GM19467 (cell line): ENCODE measurements around the gene NELFB.
A peak's percentile ranks its signal among the peaks of the same experiment; 100 is the strongest.

ENCODE experiments used
- ATAC-seq: cut with Tn5 transposase; IDR thresholded peaks from one replicate; pipeline ENCODE4 v1.9.1; 2021; ENCODE audit warnings: mild to moderate bottlenecking, moderate library complexity; ENCODE audit not compliant: unreplicated experiment

Gene NELFB

DNA sequence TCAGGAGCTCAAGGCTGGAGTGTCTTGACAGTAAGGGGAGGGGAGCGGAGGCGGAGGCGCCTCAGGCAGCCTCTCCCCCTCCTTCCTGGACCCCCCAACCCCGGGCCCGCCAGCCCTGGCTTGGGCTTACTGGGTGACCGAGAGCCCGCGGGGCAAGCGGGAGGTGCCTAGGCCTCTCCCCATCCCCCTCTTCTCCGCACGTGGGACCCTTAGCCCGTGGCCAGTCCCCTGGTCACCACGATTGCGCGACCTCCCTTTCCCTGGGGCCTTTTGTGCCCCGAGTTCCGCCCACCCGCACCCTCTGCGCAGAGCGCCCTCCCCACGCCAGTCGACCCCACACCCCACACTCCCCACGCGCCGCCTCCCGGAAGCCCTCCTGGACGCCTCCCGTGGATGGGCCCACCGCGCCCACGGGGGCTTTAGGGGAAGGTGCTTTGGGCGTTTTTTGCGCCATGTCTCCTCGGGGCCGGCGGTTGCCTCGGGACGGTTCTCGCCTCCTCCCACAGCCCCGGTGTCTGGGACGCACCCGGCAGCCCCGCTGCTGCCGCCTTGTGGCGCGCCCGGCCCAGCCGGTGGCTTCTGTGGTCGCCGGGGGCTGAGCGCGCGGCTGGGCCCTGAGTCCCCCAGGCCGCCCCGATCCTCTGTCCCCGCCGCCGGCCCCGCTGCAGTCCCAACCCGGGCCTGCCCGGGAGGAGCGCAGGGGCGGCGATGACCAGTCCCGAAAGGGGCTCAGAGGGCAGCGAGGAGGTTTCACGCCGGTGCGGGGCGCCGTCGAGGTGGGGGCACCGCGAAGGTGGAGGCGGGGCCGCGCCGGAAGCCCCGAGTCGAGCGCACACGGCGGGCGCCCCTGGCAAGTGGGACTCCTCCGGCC lies 25.6 kb downstream of the NELFB start:
- ATAC-seq, result no peak

DNA sequence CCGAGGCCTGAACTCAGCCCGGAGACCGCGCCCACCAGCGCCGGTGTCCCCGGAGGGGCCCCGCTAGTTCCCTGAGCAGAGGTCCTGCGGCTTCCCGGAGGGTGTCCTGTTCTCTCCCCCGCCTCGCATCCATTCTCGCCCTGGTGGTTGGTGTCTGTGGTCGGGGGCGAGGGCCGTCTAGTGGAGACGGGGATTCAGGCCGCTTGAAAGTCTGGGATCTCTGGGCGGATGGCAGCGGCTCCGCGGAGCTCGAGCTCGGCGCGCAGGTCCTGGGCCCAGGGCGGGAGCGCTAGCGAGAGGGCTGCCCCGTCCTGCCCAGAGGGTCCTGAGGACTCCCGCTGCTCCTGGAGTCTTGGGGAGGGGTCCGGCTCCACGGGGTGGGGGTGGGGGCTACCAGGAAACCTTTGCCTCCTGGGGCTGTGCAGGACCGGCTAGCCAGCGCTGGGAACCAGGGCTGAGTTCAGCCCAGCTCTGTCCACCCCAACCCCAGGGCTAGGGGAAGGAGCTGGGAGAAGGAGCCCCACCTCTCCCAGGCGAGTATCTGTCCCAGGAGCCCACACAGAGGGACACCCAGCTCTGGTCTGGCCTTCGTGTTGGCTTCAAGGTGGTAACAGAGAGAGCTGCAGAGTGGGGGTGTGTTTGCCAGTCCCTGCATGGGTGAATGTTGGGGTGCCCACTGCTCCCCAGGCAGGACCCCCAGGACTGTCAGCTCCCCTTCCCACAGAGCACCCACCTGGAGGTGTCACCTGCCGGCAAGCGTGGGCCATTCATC lies 26.4 kb downstream of the NELFB start:
- no peak for ATAC-seq

- no peak for ATAC-seq
Observed at GRCh38 chr9:137286975-137287383, 31.9 kb downstream of the NELFB start.

- no peak for ATAC-seq
Observed at GRCh38 chr9:137293094-137293481, 38.0 kb downstream of the NELFB start.

DNA sequence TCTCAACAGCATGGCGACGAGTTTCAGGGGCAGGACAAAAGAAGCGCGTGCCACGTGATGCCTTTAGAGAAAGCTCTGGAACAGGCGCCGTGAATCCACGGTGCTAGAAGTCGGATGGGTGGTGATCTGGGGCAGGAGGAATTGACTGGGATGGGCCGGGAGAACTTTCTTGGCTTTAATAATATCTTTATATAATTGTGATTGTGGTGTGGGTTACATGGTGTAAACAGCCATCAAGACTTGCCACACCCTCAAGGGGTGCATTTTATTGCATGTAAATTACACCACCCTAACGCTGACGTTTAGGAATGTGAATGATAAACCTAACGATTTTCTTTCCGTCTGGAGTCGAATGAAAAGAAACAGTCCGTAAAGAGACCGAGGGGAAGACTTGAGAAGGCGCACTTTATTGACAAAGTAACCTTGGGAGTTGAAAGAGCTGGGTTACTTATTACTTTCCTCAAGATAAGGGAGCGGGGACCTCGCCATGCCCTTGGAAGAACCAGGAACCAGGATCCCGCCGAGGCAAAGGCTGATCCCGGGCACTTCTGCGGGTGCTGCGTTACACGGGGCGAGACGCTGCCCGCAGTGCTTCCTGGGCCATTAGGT lies 38.5 kb downstream of the NELFB start:
- ATAC-seq, result no peak

DNA sequence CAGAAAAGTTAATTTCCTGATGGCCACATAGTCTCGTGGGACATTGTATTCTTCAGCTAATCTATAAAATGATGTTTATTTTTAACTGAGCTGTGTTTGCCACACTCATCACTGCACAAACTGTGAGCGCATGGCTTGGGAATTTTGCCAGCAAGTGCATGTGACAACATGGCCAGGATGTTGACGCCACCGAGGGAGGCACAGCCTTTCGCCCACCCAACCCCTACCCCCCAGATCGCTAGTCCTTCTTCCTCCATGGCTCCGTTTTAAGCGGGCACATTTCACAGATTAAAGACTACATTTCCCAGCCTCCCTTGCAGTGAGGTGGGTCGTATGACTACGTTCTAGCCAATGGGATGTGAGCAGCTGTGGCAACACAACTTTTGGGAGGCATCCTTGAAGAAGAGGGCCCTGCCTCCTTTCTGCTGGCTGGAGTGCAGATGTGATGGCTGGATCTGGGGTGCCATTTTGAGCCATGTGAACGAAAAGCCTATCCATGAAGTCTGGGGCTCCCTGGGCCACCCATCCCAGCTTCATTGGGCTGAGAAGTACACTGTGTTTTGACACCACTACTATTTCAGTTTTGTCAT lies 39.1 kb downstream of the NELFB start:
- no peak for ATAC-seq

DNA sequence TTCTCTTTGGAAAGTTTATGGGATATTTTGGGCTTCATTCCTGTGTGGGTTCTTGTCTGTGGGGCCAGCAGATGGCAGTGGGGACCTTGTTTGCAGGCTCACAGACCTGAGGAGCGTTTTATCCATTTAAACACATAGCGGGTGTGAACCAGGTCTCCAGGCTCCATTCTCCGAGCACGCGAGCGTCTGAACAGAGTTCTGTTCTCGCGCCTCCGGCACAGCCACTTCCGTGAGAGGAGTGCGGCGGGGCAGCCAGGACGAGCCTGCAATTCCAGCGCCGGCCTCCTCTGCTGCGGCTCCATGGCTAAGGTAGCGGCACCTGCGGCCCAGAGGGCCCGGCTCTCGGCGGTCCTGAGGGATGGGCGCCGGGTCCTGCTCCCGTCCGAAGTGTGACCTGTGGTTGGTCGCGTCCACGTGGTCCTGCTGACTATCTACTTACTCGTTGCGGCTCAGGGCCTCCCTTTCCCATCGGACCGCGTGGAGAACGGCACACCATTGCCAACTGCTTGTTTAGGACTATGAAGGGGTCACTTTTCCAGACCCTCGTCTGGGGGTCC lies 39.6 kb downstream of the NELFB start:
- ATAC-seq, result no peak

GRCh38 chr9:137295238-137295811 lies 40.2 kb downstream of the NELFB start:
- no peak for ATAC-seq

GRCh38 chr9:137295849-137296669 lies 40.9 kb downstream of the NELFB start:
- no peak for ATAC-seq

DNA sequence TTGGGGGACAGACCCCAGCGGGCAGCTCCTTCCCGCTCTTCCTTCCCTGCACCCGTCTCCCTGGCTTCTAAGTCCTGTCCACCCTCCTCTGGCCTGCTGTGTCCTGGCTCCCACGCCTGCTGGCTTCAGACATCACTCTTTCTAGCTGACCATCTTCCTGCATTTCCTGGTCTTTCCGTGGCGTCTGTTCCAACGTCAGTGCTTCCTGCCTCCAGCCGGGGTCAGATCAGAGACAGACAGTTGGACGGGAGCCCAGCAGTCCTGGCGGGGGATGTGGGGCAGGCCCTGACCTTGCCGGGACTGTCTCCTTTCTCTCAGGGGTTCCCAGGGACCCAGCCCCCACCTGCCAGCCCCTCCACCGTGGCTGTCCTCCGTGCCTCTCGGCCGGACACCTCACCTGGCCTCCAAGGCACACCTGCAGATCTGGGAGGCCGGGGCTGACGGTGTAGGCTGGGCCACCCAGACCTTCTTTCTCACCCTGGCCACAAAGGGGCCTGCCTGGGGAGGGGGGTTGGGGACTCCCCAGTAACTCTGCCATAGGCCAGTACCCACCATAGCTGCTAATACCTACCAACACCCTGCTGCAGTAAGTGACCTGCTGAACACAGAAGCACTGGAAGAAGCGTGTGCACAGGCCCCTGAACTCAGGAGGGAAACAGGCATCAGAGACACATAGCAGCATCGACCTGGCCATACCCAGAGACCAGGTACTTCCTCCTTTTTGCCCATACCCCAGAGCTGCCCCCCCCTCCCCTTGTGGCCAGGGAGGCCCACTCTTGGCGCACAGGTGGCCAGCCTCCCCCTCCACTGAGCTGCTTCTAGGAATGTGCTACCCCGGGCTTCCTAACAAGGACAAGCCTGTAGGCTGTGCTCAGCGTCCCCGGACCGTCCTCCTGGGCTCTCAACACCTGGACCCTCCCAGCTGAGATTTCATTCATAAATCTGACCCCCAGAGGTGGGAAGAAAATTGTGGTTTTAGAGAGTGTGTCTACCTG lies 41.8 kb downstream of the NELFB start:
- ATAC-seq, result no peak

- no peak for ATAC-seq
Observed at GRCh38 chr9:137297966-137298365, 42.8 kb downstream of the NELFB start.

DNA sequence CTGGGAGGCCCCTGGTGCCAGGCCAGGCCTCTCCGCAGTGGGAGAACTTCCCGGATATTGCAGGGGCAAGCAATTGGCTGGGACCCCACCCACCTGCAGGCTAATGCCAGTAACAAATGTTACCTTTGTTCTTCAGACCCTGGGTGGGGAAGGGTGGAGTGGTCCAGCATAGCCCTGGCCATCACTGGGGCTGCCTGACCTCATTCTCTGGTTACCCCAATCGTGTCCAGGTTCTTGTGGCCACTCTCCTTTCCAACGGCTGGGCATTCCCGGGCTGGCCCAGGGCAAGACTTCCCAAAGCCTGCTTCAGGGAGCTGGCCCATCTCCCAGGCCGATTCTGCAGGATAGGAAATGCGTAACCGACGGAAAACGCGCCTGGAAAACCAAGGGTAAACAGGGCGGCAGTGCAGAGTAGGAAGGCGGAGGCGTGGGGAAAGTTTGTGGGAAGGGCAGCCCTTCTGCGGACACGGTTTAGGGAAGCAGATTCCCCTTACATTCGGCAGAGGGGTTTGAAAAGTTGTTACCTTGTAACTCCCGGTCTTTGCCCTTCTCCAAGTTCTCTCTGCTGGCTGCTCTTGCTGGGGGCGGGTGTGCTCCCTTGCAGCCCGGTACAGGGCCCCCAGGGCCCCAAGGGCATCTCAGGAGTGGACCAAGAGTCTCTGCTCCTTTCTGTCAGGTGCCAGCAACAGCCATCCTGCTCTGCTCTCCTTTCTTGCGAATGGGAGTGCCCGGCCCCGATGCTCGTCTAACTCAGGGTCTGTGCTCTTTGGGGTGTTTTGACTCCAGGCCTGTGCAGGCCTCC lies 43.5 kb downstream of the NELFB start:
- ATAC-seq, result no peak

- no peak for ATAC-seq
Observed at GRCh38 chr9:137299203-137299565, 44.1 kb downstream of the NELFB start.

DNA sequence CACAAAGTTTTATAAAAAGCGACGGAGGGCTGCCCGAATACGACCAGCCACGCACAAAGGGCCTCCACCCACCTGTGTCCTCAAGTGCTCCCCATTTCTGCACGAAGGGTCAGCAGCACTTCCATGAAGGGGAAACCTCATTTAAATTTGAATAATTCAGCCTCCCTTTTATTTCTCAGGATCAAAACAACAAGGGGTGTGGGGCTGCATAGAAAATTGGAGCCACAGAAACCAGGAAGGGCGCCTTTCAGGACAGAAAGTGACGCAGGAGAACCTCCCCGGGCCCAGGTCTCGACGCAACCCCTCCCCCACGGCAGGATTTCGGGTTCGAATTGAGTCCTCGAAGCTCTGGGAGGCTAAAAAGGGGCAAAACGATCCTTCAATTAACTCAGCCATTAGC lies 44.8 kb downstream of the NELFB start:
- no peak for ATAC-seq

- no peak for ATAC-seq
Observed at GRCh38 chr9:137300567-137301080, 45.5 kb downstream of the NELFB start.

DNA sequence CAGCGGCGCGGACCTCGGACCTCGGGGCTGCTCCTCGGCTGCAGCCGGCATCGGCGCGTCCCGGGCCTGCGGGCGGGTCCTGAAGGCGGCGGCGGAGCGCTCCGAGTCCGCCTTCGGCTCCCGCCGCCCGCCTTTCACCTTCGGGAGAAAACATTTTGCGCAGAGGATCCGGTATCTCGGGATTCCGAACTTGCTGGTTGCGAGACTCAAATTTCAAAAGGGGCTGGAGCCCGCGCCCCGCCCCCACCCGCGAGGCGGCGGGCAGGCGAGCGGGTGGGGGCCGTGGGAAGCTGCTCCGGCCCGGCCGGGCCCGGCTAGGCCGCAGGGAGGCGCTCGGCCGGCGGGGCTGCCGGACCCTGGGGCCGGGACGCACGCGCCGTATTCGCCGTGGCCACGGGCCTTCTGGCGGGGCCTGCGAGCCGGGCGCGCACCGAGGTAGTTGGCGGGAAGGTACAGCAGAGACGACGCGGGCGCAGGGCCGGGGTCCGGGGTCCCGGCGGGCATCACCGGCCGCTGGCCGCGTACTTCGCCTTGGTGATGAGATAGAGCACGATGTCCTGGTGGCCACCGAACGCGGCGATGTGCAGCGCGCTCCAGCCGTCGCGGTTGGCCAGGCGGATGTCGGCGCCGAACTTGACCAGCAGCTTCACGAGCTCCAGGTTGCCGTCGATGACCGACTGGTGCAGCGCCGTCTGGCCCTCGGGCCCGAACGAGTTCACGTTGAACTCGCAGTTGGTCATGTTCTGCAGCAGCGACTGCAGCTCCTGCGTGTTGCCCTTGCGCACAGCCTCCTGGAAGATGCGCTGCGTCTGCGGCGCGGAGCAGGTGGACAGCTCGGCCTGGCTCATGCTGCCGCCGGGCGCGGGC lies 46.2 kb downstream of the NELFB start:
- no peak for ATAC-seq

DNA sequence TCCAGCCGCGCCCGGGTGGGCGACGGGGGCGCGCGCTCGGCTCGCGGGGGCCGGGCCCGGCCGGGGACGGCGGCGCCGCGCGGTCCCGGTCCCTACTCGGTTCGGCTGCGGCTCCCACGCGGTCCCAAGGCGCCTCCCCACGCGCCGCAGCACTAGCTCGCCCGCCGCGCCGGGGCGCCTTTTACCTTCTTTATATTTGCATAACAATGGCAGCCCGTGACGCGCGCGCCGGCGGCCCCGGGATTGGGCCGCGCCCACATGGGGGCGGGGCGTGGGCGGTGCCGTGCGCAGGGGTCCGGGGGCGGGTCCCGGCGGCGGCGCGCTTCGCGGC lies 47.0 kb downstream of the NELFB start, which contains the start of gene NRARP:
Gene NRARP, minus strand, starts transcription at position 154 of the 331 bp plus-strand sequence. CDS start 343 bp downstream, outside the sequence.
- peak; percentile 66 for ATAC-seq
